Measurements from ENCODE around the gene DCTPP1.

Gene DCTPP1

DNA sequence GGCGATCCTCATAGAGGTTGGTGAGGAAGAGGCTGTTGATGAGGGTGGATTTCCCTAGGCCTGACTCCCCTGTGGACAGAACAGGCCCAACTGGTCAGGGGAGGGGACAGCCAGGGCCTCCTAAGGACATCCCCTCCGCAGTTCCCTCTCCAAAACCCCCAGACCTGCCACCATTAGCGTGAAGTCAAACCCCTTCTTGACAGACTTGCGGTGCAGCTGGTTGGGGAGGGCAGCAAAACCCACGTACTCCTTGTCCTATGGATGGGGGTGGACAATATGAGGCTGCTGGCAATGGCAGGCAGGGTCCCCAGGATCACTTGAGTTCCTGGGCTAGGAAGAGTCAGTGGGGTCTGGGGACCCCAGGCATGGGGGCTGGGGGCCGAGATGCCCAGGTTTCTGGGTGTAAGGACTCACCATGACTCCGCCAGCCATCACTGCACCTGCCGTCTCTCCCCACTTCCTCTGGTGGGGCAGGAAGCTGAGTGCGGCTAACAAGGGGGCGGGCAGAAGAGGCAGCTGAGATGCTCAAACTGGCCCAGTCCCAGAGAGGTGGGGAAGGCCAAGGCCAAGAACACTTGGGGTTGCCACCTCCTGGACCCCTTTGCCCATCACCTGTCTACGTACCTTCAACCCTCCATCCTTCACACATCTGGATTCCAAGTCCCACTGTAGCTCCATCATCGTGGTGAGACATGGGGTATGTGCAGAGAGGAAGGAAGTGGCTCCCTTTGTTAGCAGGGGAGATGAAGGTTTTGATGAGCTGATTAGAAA, 47.5 kb downstream of the DCTPP1 start, which contains the start of gene SEPTIN1:
TSS of gene SEPTIN1 (minus strand) at position 451 of the 771 bp plus-strand sequence. CDS start at position 432, 19 bp downstream.
- Histone ChIP-seq H3K4me1 (ENCODE audit: control insufficient read depth in 1 of 2, insufficient read depth in 2 of 2, low read length in 2 of 2) (peaks cover 23 to 24% of the 10 kb centered on the region in 2 donors), H3K9ac (ENCODE audit: low read depth in 1 of 2, low read length in 2 of 2) (peak within 1 kb of the TSS; percentile 47 to 48), H3K27ac (ENCODE audit: low read depth, low read length) (peak within 1 kb of the TSS; percentile 62), H3K27me3 (ENCODE audit: control insufficient read depth in 1 of 2, insufficient read depth in 2 of 2, low read length in 2 of 2) (no peaks in the 10 kb centered on the region), H3K9me3 (ENCODE audit: control insufficient read depth in 1 of 2, low read length in 2 of 2) (no peaks in the 10 kb centered on the region), H3K36me3 (ENCODE audit: control insufficient read depth in 1 of 2, insufficient read depth in 2 of 2, low read length in 2 of 2) (no peaks in the 10 kb centered on the region), H3K4me3 (ENCODE audit: low read depth in 1 of 2, low read length in 2 of 2) (peak within 1 kb of the TSS; percentile 50 to 66)

DNA sequence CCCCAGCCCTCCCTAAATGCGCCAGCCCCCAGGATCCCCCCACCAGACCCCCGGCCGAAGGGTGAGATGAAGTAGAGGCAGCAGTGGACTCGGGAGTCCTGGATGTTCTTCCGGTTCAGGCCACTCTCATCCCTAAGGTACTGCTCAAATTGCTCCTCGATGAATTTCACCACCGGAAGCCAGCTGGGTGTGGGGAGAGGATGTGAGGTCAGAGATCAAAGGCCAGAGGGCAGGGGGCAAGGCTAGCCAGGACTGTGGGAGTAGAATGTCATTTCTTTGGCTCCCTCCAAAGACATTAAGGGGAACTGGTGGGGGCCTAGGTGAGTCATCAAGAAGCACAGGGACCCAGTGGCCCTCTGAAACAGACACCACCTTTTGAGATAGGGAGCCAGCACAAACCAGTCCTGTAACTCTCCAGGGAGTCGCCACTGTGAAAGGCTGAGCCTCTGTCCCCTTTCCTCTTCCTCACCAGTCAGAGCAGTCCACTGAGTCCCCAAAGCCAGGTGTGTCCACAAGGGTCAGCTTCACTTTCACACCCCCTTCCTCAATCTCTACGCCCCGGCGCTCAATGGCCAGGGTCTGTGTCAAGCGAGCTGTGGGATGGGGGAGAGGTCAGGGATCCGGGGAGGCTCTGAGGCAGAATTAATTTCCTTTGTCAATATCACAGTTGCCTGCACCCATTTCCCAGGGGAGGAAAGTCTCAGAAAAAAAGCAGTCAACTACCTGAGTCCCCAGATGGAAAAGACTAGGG, 48.4 kb downstream of the DCTPP1 start:
- Histone ChIP-seq H3K4me3 (ENCODE audit: low read depth in 1 of 2, low read length in 2 of 2) (peak overlapping the region; percentile 50 to 66), H3K27me3 (ENCODE audit: control insufficient read depth in 1 of 2, insufficient read depth in 2 of 2, low read length in 2 of 2) (no peaks in the 10 kb centered on the region), H3K4me1 (ENCODE audit: control insufficient read depth in 1 of 2, insufficient read depth in 2 of 2, low read length in 2 of 2) (peaks cover 26 to 29% of the 10 kb centered on the region in 2 donors), H3K27ac (ENCODE audit: low read depth, low read length) (peak overlapping the region; percentile 62), H3K9me3 (ENCODE audit: control insufficient read depth in 1 of 2, low read length in 2 of 2) (no peaks in the 10 kb centered on the region), H3K36me3 (ENCODE audit: control insufficient read depth in 1 of 2, insufficient read depth in 2 of 2, low read length in 2 of 2) (no peaks in the 10 kb centered on the region), H3K9ac (ENCODE audit: low read depth in 1 of 2, low read length in 2 of 2) (peak overlapping the region; percentile 47 to 48)

DNA sequence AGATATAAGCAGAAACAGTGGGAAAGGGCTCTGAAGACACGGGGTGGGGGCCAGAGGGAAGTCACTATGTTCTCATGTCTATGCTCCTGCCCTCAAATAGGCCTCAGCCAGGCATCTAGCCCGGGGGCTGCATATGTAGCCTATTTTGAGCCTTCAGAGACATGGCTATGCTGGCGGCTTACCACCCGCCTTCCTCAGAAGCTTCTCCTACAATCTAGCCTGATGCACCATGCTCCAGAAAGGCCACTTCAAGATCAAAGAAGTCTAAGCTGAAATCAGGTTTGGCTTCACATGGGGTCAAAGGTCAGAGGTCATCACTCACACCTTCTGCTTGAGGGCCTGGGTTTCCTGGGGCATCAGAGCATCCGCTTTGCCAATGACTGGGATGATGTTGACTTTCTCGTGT, 49.0 kb downstream of the DCTPP1 start:
- Histone ChIP-seq H3K36me3 (ENCODE audit: control insufficient read depth in 1 of 2, insufficient read depth in 2 of 2, low read length in 2 of 2) (no peaks in the 10 kb centered on the region), H3K4me3 (ENCODE audit: low read depth in 1 of 2, low read length in 2 of 2) (no peak overlapping the region), H3K27ac (ENCODE audit: low read depth, low read length) (no peak overlapping the region), H3K4me1 (ENCODE audit: control insufficient read depth in 1 of 2, insufficient read depth in 2 of 2, low read length in 2 of 2) (peaks cover 26 to 29% of the 10 kb centered on the region in 2 donors), H3K27me3 (ENCODE audit: control insufficient read depth in 1 of 2, insufficient read depth in 2 of 2, low read length in 2 of 2) (no peaks in the 10 kb centered on the region), H3K9ac (ENCODE audit: low read depth in 1 of 2, low read length in 2 of 2) (no peak overlapping the region), H3K9me3 (ENCODE audit: control insufficient read depth in 1 of 2, low read length in 2 of 2) (no peaks in the 10 kb centered on the region)

DNA sequence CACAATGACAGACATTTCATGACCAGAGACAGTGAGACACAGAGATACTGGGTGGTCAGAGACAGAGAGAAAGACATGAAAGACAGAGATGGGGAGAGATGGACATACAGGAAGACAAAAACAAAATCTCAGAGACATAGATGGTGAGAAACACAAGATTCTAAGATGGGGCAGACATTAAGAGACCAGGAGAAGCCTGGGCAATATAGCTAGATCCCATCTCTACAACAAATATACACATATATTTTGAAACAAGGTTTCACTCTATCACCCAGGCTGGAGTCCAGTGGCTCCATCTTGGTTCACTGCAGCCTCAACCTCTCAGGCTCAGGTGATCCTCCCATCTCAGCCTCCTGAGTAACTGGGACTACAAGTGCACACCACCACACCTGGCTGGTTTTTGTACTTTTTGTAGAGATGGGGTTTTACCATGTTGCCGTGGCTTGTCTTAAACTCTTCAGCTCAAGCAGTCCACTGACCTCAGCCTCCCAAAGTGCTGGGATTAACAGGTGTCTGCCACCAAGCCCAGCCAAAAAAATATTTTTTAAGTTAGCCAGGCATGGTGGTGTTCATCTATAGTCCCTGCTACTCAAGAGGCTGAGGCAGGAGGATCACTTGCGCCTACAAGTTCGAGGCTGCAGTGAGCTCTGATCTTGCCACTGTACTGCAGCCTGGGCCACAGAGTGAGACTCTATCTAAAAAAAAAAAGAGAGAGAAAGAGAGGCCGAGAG, 49.6 kb downstream of the DCTPP1 start:
- Histone ChIP-seq H3K4me1 (ENCODE audit: control insufficient read depth in 1 of 2, insufficient read depth in 2 of 2, low read length in 2 of 2) (peaks cover 26 to 29% of the 10 kb centered on the region in 2 donors), H3K4me3 (ENCODE audit: low read depth in 1 of 2, low read length in 2 of 2) (no peak overlapping the region), H3K27ac (ENCODE audit: low read depth, low read length) (no peak overlapping the region), H3K27me3 (ENCODE audit: control insufficient read depth in 1 of 2, insufficient read depth in 2 of 2, low read length in 2 of 2) (no peaks in the 10 kb centered on the region), H3K9ac (ENCODE audit: low read depth in 1 of 2, low read length in 2 of 2) (no peak overlapping the region), H3K36me3 (ENCODE audit: control insufficient read depth in 1 of 2, insufficient read depth in 2 of 2, low read length in 2 of 2) (no peaks in the 10 kb centered on the region), H3K9me3 (ENCODE audit: control insufficient read depth in 1 of 2, low read length in 2 of 2) (no peaks in the 10 kb centered on the region)

DNA sequence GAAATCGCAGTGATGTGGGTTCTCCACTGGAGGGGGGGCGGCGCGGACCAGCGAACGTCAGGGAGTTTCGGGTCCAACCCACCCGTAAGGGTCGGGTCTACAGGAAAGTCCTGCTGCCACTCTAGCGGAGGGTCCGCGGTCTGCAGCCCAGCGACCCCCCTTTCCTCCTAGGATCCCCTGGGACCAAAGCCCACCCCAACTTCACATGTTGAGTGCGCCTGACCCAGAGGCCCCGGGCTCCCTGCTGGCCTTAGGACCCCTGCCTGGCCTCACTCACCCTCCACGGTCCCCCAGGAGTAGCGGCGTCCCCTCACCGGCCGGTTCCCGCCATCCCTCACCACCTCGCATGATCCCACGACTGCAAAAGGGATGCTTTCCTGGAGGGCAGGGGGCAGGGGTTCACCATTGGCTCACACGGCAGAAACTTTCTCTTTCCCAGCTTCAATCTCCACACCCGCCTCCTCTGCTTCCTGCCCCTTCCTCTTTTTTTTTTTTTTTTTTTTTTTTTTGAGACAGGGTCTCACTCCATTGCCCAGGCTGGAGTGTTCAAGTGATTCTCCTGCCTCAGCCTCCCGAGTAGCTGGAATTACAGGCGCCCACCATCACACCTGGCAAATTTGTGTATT, 50.6 kb downstream of the DCTPP1 start:
- H3K4me1 ChIP-seq (ENCODE audit: control insufficient read depth in 1 of 2, insufficient read depth in 2 of 2, low read length in 2 of 2), result peaks cover 26 to 29% of the 10 kb centered on the region in 2 donors
- peak overlapping the region; percentile 100 for H3K27ac ChIP-seq (ENCODE audit: low read depth, low read length)
- H3K9me3 ChIP-seq (ENCODE audit: control insufficient read depth in 1 of 2, low read length in 2 of 2), result no peaks in the 10 kb centered on the region
- H3K27me3 ChIP-seq (ENCODE audit: control insufficient read depth in 1 of 2, insufficient read depth in 2 of 2, low read length in 2 of 2), result no peaks in the 10 kb centered on the region
- H3K4me3 ChIP-seq (ENCODE audit: low read depth in 1 of 2, low read length in 2 of 2), result peak overlapping the region; percentile 81 to 89
- H3K36me3 ChIP-seq (ENCODE audit: control insufficient read depth in 1 of 2, insufficient read depth in 2 of 2, low read length in 2 of 2), result no peaks in the 10 kb centered on the region
- peak overlapping the region; percentile 87 to 88 for H3K9ac ChIP-seq (ENCODE audit: low read depth in 1 of 2, low read length in 2 of 2)

DNA sequence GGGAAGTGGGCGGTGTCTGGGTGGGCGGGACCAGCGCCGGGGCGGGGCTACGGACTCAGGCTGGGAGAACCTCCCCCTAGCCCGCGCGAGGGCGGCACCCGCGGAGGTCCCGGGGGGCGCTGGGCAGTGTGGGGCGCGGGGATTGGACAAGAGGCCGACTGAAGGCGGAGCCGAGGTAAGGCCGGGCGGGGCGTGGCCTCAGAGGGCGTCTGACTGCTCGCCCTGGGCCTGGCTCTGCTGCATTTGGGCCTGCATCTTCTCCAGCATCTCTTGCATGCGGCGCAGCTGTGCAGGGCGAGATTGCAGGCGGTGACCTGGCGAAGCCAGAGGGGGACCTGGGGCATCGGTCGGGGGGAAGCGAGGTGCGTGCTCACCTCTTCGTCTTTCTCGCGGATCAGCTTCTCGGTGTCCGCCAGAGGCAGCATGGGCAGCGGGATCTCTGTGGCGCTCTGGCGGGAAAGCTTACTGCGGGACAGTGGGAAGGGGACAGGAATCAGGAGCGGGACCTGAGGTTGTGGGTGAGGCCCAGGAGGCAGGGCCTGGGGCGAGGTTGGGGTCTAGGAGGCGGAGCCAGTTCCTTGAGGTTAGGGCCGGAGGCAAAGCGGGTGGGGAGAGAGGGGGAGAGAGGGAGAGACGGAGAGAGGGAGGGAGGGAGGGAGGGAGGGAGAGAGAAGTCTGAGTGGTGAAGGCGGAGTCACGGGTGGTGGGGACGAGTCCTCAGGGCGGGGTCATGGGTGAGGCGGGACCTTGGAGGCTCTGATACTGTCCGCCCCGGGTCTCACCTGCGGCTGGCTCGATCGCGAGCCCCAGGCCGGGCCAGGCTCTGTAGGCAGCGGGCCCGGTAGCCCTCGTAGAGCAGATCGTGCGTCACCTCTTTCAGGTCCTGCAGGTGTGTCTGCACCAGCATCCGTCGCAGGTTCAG, 51.3 kb downstream of the DCTPP1 start:
- H3K27ac ChIP-seq (ENCODE audit: low read depth, low read length), result peak overlapping the region; percentile 100
- peaks cover 26 to 29% of the 10 kb centered on the region in 2 donors for H3K4me1 ChIP-seq (ENCODE audit: control insufficient read depth in 1 of 2, insufficient read depth in 2 of 2, low read length in 2 of 2)
- H3K9me3 ChIP-seq (ENCODE audit: control insufficient read depth in 1 of 2, low read length in 2 of 2), result no peaks in the 10 kb centered on the region
- no peaks in the 10 kb centered on the region for H3K36me3 ChIP-seq (ENCODE audit: control insufficient read depth in 1 of 2, insufficient read depth in 2 of 2, low read length in 2 of 2)
- peak overlapping the region; percentile 81 to 89 for H3K4me3 ChIP-seq (ENCODE audit: low read depth in 1 of 2, low read length in 2 of 2)
- H3K9ac ChIP-seq (ENCODE audit: low read depth in 1 of 2, low read length in 2 of 2), result peak overlapping the region; percentile 87 to 88
- no peaks in the 10 kb centered on the region for H3K27me3 ChIP-seq (ENCODE audit: control insufficient read depth in 1 of 2, insufficient read depth in 2 of 2, low read length in 2 of 2)

DNA sequence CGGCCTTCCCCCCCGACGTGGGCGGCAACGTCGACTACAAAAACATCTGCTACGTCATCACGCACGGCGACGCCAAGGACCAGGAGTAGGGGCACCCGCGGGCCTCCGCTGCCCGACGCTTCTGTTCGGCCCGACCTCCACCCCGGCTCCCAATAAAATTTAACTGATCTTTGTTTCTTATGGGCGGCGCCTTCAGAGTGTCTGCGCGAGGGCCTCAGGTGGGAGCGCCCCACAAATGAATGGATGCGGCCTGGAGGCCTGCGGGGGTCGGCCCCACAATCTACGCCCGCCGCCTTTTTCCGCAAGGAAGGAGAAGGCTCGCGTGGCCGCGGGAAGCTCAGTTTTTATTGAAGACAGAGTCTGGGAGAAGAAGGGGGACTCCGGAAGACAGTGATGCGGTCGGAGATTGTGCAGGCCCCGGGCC, 52.0 kb downstream of the DCTPP1 start:
- Histone ChIP-seq H3K27me3 (ENCODE audit: control insufficient read depth in 1 of 2, insufficient read depth in 2 of 2, low read length in 2 of 2) (no peaks in the 10 kb centered on the region), H3K4me1 (ENCODE audit: control insufficient read depth in 1 of 2, insufficient read depth in 2 of 2, low read length in 2 of 2) (peaks cover 26 to 29% of the 10 kb centered on the region in 2 donors), H3K4me3 (ENCODE audit: low read depth in 1 of 2, low read length in 2 of 2) (peak overlapping the region; percentile 68 to 89), H3K36me3 (ENCODE audit: control insufficient read depth in 1 of 2, insufficient read depth in 2 of 2, low read length in 2 of 2) (no peaks in the 10 kb centered on the region), H3K9me3 (ENCODE audit: control insufficient read depth in 1 of 2, low read length in 2 of 2) (no peaks in the 10 kb centered on the region), H3K9ac (ENCODE audit: low read depth in 1 of 2, low read length in 2 of 2) (peak overlapping the region; percentile 81 to 88), H3K27ac (ENCODE audit: low read depth, low read length) (peak overlapping the region; percentile 100)

DNA sequence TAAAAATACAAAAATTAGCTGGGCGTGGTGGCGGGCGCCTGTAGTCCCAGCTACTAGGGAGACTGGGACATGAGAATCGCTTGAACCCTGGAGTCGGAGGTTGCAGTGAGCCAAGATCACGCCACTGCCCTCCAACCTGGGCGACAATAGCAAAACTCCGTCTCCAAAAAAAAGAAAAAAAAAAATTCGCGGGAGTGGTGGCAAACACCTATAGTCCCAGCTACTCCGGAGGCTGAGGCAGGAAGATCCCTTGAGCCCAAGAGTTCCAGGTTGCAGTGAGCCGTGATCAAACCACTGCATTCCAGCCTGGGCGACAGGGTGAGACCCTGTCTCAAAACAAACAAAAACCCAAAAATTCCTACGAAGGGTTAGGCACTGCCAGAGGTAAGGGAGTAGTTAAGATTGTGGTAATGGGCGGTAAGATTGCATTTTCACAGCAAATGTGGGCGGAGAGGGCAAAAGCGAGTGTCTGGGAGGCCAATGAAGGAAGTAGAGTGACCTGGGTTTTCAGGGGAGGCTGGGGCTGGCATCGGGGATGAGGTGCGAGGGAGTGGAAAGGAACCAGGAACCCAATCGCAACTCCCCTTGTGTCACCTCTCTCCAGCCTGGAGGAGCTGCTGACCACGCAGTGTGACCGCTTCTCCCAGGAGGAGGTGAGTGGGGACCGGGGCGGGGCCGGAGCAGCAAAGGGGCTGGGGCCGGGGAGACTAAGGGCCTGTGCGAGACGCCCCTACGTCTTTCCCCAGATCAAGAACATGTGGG, 52.6 kb downstream of the DCTPP1 start:
- Histone ChIP-seq H3K27ac (ENCODE audit: low read depth, low read length) (peak overlapping the region; percentile 100), H3K4me3 (ENCODE audit: low read depth in 1 of 2, low read length in 2 of 2) (peak overlapping the region; percentile 68 to 89)

More for the DNA sequence above, 52.6 kb downstream of the DCTPP1 start:
- Histone ChIP-seq H3K36me3 (ENCODE audit: control insufficient read depth in 1 of 2, insufficient read depth in 2 of 2, low read length in 2 of 2) (no peaks in the 10 kb centered on the region), H3K4me1 (ENCODE audit: control insufficient read depth in 1 of 2, insufficient read depth in 2 of 2, low read length in 2 of 2) (peaks cover 26 to 29% of the 10 kb centered on the region in 2 donors), H3K9me3 (ENCODE audit: control insufficient read depth in 1 of 2, low read length in 2 of 2) (no peaks in the 10 kb centered on the region), H3K27me3 (ENCODE audit: control insufficient read depth in 1 of 2, insufficient read depth in 2 of 2, low read length in 2 of 2) (no peaks in the 10 kb centered on the region), H3K9ac (ENCODE audit: low read depth in 1 of 2, low read length in 2 of 2) (peak overlapping the region; percentile 88 to 92)
